ENCODE results near the gene RIPPLY2.

Gene RIPPLY2

DNA sequence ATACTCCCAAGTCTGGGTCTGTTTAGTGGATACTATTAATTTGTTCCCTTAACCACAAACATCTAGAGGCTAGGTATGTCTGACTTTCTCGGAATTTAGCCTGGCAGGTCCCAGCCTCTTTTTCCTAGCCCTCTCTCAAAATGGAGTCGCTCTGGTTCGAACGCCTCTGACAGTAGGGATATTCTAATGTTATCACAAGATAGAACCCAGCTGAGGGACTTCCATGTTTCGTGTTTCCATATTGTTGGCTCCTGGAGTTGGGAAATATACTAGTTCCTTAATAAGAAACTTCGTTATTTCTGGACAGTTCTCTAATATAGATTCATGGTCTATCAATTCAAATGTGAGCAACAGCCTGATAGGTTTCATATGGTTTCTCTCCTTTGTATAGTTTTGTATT is 22.7 kb downstream of the RIPPLY2 start:
- Histone ChIP-seq H3K4me3 (ENCODE audit: low read depth in 1 of 2, low read length in 2 of 2) (no peak overlapping the region), H3K9ac (ENCODE audit: low read depth, low read length) (no peak overlapping the region), H3K36me3 (ENCODE audit: insufficient read depth, low read length) (no peaks in the 10 kb centered on the region), H3K27ac (ENCODE audit: low read length) (no peak overlapping the region), H3K4me1 (ENCODE audit: insufficient read depth, low read length) (peaks cover 7% of the 10 kb centered on the region), H3K27me3 (ENCODE audit: insufficient read depth, low read length, poor library complexity) (no peaks in the 10 kb centered on the region), H3K4me2 (ENCODE audit: insufficient read depth, low read length) (no peak overlapping the region), H2AFZ (ENCODE audit: low read depth, low read length) (no peak overlapping the region), H3K79me2 (ENCODE audit: insufficient read depth, low read length) (peaks cover 20% of the 10 kb centered on the region), H3K9me3 (ENCODE audit: insufficient read depth, low read length, severe bottlenecking) (no peaks in the 10 kb centered on the region), H4K20me1 (ENCODE audit: insufficient read depth, low read length) (peaks cover 11% of the 10 kb centered on the region; the same call in 1 of the 2 replicates)
- DNase-seq, result no peak
- ATAC-seq (ENCODE audit: insufficient read depth, low read depth), result no peak
- TF ChIP-seq, protein P1, sequence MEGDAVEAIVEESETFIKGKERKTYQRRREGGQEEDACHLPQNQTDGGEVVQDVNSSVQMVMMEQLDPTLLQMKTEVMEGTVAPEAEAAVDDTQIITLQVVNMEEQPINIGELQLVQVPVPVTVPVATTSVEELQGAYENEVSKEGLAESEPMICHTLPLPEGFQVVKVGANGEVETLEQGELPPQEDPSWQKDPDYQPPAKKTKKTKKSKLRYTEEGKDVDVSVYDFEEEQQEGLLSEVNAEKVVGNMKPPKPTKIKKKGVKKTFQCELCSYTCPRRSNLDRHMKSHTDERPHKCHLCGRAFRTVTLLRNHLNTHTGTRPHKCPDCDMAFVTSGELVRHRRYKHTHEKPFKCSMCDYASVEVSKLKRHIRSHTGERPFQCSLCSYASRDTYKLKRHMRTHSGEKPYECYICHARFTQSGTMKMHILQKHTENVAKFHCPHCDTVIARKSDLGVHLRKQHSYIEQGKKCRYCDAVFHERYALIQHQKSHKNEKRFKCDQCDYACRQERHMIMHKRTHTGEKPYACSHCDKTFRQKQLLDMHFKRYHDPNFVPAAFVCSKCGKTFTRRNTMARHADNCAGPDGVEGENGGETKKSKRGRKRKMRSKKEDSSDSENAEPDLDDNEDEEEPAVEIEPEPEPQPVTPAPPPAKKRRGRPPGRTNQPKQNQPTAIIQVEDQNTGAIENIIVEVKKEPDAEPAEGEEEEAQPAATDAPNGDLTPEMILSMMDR (IDR thresholded peaks at IDR 0.05; ENCODE audit: borderline replicate concordance, extremely low read depth, low read length, poor library complexity, severe bottlenecking), result no peak
- TF ChIP-seq EZH2 (IDR thresholded peaks at IDR 0.05; ENCODE audit: borderline replicate concordance, low read depth, low read length, severe bottlenecking), result no peak

DNA sequence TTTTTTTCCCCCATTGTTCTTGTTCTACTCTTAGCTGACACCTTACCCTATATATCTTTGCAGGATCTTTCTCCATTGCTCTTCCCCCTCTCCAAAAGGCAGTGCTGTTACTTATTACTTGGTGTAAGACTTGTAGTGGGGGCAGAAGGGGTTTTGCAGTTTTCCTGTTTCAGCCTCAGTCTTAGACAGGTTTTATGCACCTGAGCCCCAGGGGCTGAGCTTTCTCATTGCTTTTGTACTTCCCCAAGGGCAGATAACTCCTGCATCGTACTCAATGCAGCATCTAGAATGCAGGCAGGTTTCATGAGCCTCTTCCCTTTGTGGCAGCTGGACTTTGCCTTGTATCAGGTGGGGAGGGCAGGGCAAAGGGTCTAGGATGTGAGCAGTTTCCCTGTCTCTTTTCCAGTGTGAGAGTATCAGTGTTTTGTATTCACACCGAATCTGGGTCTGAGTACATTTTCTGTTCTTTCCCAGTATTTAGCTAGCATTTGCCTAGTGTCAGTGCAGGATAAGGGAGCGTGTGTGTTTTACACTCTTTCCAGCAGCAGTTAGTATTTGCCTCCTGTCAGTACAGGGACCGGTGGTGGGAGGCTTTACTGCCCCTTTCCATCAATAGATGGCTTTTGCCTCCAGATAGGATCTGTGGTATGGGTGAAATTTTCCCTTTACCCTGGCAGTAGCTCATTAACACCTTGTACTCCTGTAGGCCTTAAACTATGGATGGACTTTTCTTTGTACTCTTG is 25.9 kb downstream of the RIPPLY2 start:
- peaks cover 20% of the 10 kb centered on the region; the same call in 1 of the 2 replicates for H3K79me2 ChIP-seq (ENCODE audit: insufficient read depth, low read length)
- H3K4me3 ChIP-seq (ENCODE audit: low read depth in 1 of 2, low read length in 2 of 2), result no peak overlapping the region
- peaks cover 11% of the 10 kb centered on the region; the same call in 1 of the 2 replicates for H4K20me1 ChIP-seq (ENCODE audit: insufficient read depth, low read length)
- H3K4me2 ChIP-seq (ENCODE audit: insufficient read depth, low read length), result no peak overlapping the region
- DNase-seq, result no peak
- H3K9ac ChIP-seq (ENCODE audit: low read depth, low read length), result no peak overlapping the region
- no peak overlapping the region for H3K27ac ChIP-seq (ENCODE audit: low read length)
- H3K9me3 ChIP-seq (ENCODE audit: insufficient read depth, low read length, severe bottlenecking), result no peaks in the 10 kb centered on the region
- TF ChIP-seq EZH2 (IDR thresholded peaks at IDR 0.05; ENCODE audit: borderline replicate concordance, low read depth, low read length, severe bottlenecking), result no peak
- TF ChIP-seq, protein P1 (IDR thresholded peaks at IDR 0.05; ENCODE audit: borderline replicate concordance, extremely low read depth, low read length, poor library complexity, severe bottlenecking), result no peak
- H3K27me3 ChIP-seq (ENCODE audit: insufficient read depth, low read length, poor library complexity), result no peaks in the 10 kb centered on the region
- H3K4me1 ChIP-seq (ENCODE audit: insufficient read depth, low read length), result no peaks in the 10 kb centered on the region
- ATAC-seq (ENCODE audit: insufficient read depth, low read depth), result no peak
- no peak overlapping the region for H2AFZ ChIP-seq (ENCODE audit: low read depth, low read length)
- no peaks in the 10 kb centered on the region for H3K36me3 ChIP-seq (ENCODE audit: insufficient read depth, low read length)

DNA sequence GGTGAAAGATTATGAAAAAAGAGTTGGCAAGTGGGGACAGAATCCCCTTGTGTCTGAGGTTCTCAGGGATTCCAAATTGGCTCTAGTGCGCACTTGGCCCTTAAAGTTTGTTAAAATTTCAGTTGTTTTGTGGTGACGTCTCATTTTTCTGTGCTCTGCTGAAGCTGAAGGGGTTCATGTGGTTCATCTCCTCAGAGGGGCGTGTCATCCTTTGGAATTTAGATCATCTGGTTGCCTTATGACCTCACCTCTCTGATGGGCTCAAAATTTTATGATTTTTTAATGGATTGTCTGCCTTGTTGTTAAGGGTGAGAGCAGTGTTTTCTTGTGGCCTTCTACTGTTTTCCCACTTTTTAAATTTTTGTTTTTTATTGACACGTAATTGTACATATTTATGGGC is 26.6 kb downstream of the RIPPLY2 start:
- Histone ChIP-seq H4K20me1 (ENCODE audit: insufficient read depth, low read length) (peaks cover 11% of the 10 kb centered on the region; the same call in 1 of the 2 replicates), H3K9me3 (ENCODE audit: insufficient read depth, low read length, severe bottlenecking) (no peaks in the 10 kb centered on the region), H3K36me3 (ENCODE audit: insufficient read depth, low read length) (no peaks in the 10 kb centered on the region), H3K79me2 (ENCODE audit: insufficient read depth, low read length) (peaks cover 20% of the 10 kb centered on the region; the same call in 1 of the 2 replicates), H3K4me3 (ENCODE audit: low read depth in 1 of 2, low read length in 2 of 2) (no peak overlapping the region), H2AFZ (ENCODE audit: low read depth, low read length) (no peak overlapping the region), H3K27me3 (ENCODE audit: insufficient read depth, low read length, poor library complexity) (no peaks in the 10 kb centered on the region), H3K9ac (ENCODE audit: low read depth, low read length) (no peak overlapping the region), H3K4me1 (ENCODE audit: insufficient read depth, low read length) (peaks cover 5% of the 10 kb centered on the region; the same call in 1 of the 2 replicates), H3K4me2 (ENCODE audit: insufficient read depth, low read length) (no peak overlapping the region), H3K27ac (ENCODE audit: low read length) (no peak overlapping the region)
- no peak for DNase-seq
- no peak for ATAC-seq (ENCODE audit: insufficient read depth, low read depth)
- TF ChIP-seq EZH2 (IDR thresholded peaks at IDR 0.05; ENCODE audit: borderline replicate concordance, low read depth, low read length, severe bottlenecking), result no peak
- TF ChIP-seq, protein P1 (IDR thresholded peaks at IDR 0.05; ENCODE audit: borderline replicate concordance, extremely low read depth, low read length, poor library complexity, severe bottlenecking), result no peak

Data from DND-41 (cell line).